Measurements from ENCODE around the gene CALCOCO2.
A peak's percentile ranks its signal among the peaks of the same experiment; 100 is the strongest.

CALCOCO2 gene

GRCh38 chr17:48873696-48874443, 43.0 kb downstream of the CALCOCO2 start:
- no peak for DNase-seq (ENCODE audit: low read depth in 2 of 2)

DNA sequence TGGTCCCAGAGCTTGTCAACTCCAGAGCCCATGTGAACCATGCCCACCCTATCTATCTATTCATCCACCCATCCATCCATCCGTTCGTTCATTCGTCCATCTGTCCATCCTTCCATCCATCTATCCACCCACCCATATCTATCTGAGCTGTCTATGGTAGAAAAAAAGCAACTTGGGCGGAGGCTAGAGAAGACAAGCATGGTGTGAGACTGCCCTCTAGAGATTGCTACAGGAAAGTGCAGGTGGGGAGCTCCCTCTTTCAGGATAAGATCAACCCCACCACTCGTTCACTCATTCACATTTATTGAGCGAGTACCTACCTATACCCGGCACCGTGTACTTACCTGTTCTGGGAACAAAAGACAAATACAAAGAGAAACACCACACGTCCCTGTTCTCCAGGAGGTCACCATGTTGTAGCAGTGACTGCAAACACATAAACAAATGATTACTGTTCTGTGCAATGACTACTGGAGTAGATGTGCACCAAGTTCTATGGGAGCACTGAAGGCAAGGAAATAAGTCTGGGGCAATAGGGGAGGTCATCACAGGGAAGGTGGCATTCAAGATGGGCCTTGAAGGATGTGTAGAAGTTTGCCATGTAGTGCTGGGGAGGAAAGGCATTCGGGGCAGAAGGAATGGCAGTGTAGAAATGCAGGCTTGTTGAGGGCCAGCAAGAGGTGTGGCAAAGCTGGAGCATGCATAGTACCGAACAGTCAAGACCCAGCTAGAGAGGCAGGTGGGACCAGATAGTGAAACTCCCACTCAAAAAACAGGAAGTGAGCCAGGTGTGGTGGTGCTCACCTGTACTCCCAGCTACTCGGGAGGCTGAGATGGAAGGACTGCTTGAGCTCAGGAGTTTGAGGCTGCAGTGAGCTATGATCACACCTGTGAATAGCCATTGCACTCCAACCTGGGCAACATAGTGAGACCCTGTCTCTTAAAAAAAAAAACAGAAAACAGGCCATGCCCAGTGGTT, 48.4 kb downstream of the CALCOCO2 start:
- peak; percentile 33 to 36 for DNase-seq (ENCODE audit: low read depth in 2 of 2)

- DNase-seq (ENCODE audit: low read depth in 2 of 2), result no peak
Observed at GRCh38 chr17:48882272-48882671, 51.4 kb downstream of the CALCOCO2 start.

GRCh38 chr17:48883171-48883570, 52.3 kb downstream of the CALCOCO2 start:
- DNase-seq (ENCODE audit: low read depth in 2 of 2), result no peak

DNA sequence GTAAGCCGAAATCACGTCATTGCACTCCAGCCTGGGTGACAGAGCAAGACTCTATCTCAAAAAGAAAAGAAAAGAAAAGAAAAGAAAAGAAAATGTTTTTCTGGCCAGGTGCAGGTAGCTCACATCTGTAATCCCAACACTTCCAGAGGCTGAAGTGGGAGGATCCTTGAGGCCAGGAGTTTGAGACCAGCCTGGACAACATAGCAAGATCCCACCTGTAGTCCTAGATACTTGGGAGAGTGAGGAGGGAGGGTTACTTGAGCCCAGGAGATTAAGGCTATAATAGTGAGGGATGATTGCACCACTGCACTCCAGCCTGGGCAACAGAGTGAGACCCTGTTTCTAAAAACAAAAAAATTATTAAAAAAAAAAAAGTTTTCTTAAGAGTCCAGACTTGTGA, 59.3 kb downstream of the CALCOCO2 start:
- no peak for DNase-seq (ENCODE audit: low read depth in 2 of 2)

DNA sequence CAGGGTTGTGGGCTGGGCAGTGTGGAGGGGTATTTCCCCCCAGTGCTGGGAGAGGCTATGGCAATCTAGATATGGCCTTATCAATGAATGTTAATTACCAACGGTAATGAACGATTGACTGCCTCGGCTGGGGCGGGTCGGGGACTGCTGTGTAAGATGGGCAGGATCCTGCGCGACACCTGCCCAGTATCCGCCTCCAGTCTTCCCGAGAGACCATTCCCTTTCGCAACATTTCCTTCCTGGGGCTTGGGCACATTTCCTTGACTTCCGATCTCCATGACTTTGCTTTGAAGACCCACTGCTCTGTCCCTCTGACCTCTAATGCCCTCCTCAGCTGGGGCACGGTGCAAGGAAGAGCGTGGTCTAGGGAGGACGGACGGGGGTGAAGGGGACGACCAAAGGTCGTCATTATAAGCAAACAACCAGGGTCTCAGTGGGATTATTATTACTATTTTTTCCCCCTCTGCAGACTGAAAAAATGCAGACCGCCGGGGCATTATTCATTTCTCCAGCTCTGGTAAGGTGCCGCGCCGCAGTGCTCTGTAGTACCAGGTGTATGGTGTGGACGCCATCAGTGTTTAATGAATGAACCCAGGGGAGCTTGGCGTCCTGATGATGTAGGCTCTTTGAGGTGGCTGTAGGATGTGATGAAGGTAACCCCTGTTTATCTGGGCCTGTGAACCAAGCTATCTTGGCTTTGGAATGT, 62.3 kb downstream of the CALCOCO2 start:
- no peak for DNase-seq (ENCODE audit: low read depth in 2 of 2)

- no peak for DNase-seq (ENCODE audit: low read depth in 2 of 2)
Observed at GRCh38 chr17:48893646-48894508, 63.0 kb downstream of the CALCOCO2 start.

DNA sequence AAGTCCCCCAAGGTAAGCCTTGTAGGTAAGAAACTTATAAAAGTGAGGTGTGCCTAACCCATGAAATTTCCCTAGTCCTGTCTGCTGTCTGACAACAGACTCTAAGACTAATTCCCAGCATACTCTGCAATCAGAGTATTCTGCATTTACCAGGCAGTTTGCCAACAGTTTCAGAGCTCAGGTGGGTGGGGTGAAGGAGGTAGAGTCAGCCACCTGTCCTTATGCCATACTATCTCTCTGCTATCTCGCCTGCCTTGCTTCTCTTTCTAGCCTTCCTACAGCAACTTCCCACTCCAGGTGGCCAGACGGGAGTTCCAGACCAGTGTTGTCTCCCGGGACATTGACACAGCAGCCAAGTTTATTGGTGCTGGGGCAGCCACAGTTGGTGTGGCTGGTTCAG, 64.1 kb downstream of the CALCOCO2 start:
- no peak for DNase-seq (ENCODE audit: low read depth in 2 of 2)

DNA sequence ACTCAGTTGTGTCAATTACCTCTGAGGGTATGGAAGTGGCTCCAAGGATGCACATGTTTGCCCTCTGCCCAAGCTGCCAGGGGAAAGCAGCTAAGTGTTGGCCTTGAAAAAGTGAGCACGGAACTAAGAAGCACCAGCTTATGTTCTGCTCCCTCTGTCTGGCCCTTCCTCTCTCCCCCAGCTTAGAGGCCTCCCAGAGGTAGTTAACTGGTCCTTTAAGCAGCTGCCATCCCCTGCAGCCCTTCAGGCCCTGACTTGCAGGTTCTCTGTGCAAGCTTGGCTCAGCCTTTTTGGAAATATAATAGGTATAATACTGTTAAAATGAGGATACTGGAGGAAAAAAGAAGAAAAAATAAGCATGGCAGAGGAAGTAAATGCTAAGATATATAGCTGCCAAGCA, 70.4 kb downstream of the CALCOCO2 start:
- no peak for DNase-seq (ENCODE audit: low read depth in 2 of 2)

GRCh38 chr17:48903401-48903800, 72.6 kb downstream of the CALCOCO2 start:
- DNase-seq (ENCODE audit: low read depth in 2 of 2), result no peak

DNA sequence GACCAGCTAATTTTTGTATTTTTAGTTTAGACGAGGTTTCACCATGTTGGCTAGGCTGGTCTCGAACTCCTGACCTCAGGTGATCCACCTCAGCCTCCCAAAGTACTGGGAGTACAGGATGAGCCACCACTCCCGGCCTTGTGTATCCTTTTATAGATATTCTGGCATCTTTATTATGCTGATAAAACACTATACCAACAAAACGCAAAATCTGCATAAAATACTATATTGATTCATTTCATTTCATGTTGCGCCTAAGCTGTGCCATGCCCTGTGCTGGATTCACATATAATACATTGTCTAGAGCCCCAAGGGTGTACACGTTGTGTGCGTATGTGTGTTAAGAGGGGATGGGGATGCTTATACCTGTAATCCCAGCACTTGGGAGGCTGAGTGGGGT, 73.6 kb downstream of the CALCOCO2 start:
- DNase-seq (ENCODE audit: low read depth in 2 of 2), result no peak

GRCh38 chr17:48905987-48906515, 75.2 kb downstream of the CALCOCO2 start:
- no peak for DNase-seq (ENCODE audit: low read depth in 2 of 2)

DNA sequence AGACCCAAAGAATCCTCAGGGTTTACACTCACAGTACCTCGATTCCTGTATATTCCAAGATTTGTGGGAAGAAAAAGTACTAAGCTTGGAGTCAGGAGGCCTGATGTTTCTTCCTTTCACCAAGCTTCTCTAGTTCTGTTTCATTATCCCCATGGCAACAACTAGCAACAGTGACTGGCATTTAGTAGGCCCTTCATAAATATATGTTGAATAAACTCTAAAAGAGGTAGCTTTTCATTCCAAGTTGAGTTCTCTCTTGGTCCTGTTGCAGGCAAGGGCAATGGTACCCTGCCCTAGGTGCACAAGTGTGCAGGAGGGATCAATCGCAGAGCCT, 76.8 kb downstream of the CALCOCO2 start:
- DNase-seq (ENCODE audit: low read depth in 2 of 2), result no peak

- DNase-seq (ENCODE audit: low read depth in 2 of 2), result peak; percentile 81 to 87
Observed at GRCh38 chr17:48908047-48908843, 77.4 kb downstream of the CALCOCO2 start, which contains the start of gene UBE2Z. Gene UBE2Z, plus strand, starts transcription at chr17:48908407. Its CDS starts 97 bp downstream, at chr17:48908504.

DNA sequence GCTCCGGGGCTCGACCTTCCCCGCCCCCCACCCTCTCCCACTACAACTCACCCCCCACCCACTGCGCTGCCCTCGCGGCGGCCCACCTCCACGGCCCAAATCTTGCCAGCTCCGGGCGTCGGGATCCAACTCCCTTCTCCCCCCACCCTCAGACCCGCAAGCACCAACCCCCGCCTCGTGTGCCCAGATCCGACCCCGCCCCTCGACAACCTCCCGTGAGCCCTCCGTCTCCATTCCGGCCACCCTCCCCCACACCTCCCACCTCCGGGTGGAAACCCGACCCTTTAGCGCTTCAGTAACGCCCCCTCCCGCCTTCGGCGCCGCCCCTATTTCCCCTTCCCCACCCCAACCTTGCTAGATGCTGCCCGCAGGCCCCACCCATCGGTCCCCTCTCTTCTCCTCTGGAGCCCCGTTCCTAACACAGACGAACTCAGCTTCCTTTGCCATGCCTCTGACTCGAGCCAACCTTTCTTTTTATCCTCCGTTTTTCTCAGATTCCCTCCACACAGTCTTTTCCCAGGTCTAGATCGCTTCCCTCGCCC, 78.1 kb downstream of the CALCOCO2 start:
- DNase-seq (ENCODE audit: low read depth in 2 of 2), result peak; percentile 83 to 87

DNA sequence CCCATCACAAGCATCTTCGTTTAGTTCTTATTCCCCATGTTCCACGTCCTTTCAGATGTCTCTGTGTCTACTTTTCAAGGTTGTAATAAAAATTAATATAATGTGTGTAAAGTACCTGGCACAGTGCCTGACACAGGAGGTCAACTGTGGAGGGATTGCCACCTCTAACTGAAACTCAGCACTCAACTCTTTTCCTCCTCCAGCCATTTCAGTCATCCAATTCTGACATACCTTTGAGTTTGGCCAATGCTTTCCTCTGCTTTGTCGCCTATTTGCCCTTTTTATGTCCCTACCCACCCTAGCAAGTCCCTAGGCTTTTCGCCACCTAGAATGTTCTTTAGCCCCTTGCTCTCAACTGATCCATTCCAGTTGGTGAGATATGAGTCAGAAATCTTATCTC, 78.9 kb downstream of the CALCOCO2 start:
- DNase-seq (ENCODE audit: low read depth in 2 of 2), result no peak

GRCh38 chr17:48910370-48910769, 79.5 kb downstream of the CALCOCO2 start:
- DNase-seq (ENCODE audit: low read depth in 2 of 2), result no peak

- no peak for DNase-seq (ENCODE audit: low read depth in 2 of 2)
Observed at GRCh38 chr17:48912476-48912875, 81.6 kb downstream of the CALCOCO2 start.
